ENCODE results near the gene HEXB. TPM values are rescaled to one million over a fixed set of nuclear protein-coding genes. Genes with fewer than 3 reads are reported as not detected.

HEXB gene
- total and polyA plus RNA-seq, 9 of the 15 experiments (the other 6 are each of a cell fraction or from before 2014, with no cell fraction given): 22.9 to 158 (median 108) TPM

DNA sequence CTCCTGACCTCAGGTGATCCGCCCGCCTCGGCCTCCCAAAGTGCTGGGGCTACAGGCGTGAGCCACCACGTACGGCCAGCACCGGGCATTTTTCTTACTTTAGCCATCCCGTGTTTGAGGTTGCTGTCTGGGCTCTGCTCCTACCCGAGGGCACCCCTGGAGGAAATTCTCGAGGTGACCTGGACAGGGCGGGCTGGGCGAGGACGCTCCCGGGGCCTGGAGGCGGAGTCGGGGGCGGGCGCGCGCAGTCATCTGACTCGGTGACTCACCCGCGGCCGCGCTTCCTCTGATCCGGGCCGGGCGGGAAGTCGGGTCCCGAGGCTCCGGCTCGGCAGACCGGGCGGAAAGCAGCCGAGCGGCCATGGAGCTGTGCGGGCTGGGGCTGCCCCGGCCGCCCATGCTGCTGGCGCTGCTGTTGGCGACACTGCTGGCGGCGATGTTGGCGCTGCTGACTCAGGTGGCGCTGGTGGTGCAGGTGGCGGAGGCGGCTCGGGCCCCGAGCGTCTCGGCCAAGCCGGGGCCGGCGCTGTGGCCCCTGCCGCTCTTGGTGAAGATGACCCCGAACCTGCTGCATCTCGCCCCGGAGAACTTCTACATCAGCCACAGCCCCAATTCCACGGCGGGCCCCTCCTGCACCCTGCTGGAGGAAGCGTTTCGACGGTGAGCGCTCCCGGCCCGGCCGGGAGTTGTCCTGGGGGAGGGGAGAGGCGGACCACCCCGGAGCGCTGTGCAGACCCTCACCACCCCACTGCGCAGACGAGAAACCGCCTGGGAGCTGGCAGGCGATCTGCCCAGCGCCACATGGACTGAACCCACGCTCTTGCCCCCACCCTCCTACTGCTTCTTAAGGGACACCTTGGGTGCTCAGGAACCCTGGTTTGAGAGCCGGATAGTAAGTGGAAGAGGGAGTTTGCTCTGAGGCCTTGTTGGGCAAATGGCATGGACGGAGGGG, at the start of gene HEXB (continued):
- no peak for TF ChIP-seq HES1 (IDR thresholded peaks at IDR 0.05; ENCODE audit: low read depth)
- no peak for TF ChIP-seq OTX1 (CRISPR knock-in tag; IDR thresholded peaks at IDR 0.05)
- no peak for TF ChIP-seq ZEB2 (IDR thresholded peaks at IDR 0.05)
- TF ChIP-seq ATF2 (CRISPR knock-in tag; IDR thresholded peaks at IDR 0.05): no peak
- no peak for TF ChIP-seq ZC3H8 (IDR thresholded peaks at IDR 0.05)
- no peak for TF ChIP-seq MYNN (IDR thresholded peaks at IDR 0.05)
- no peak for TF ChIP-seq MYNN (CRISPR knock-in tag; IDR thresholded peaks at IDR 0.05)
- TF ChIP-seq HNRNPH1 (optimal IDR thresholded peaks at IDR 0.05; ENCODE audit: low read depth, low read length): no peak
- TF ChIP-seq TAF7 (tag; IDR thresholded peaks at IDR 0.05): no peak
- TF ChIP-seq FOXA1 (IDR thresholded peaks at IDR 0.05; ENCODE audit: borderline replicate concordance): no peak
- TF ChIP-seq ARID4B (CRISPR knock-in tag; IDR thresholded peaks at IDR 0.05): peak; percentile 74; the same call in 1 of the 2 replicates
- no peak for TF ChIP-seq MTA1 (IDR thresholded peaks at IDR 0.05; ENCODE audit: borderline replicate concordance)
- no peak for TF ChIP-seq ZNF717 (CRISPR knock-in tag; IDR thresholded peaks at IDR 0.05)
- no peak for TF ChIP-seq NFATC3 (IDR thresholded peaks at IDR 0.05)
- no peak for TF ChIP-seq ZNF695 (CRISPR knock-in tag; IDR thresholded peaks at IDR 0.05)
- no peak for TF ChIP-seq ZNF57 (CRISPR knock-in tag; IDR thresholded peaks at IDR 0.05)
- no peak for TF ChIP-seq ZBTB43 (CRISPR knock-in tag; IDR thresholded peaks at IDR 0.05)
- TF ChIP-seq HMG20B (CRISPR knock-in tag; IDR thresholded peaks at IDR 0.05): no peak
- no peak for TF ChIP-seq E4F1 (CRISPR knock-in tag; IDR thresholded peaks at IDR 0.05; ENCODE audit: borderline replicate concordance)
